ENCODE measurements around the gene TPSG1. TPM values are rescaled to one million over a fixed set of nuclear protein-coding genes. Genes with fewer than 3 reads are reported as not detected.

TPSG1 gene
- total and polyA plus RNA-seq, 2 experiments from 2014 or later = 0.77 TPM; not detected in 1

DNA sequence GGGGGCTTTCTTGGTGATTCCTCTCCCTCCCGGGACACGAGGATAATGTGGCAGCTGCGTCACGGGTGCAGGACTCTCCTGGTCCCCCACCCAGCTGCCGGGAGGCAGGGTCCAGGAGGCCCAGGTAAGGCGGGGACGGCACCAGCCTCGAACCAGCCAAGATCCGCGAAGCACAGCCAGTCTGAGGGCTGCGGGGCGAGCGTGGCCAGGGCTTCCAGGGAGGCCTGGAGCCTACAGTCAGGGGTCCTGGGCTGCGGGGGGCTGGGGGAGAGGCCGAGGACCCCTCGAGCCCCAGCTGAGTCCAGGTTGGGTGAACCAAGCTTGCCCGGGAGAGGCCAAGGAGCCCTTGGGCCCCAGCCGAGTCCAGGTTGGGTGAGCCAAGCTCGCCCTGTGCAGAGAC, 40.8 kb upstream of the TPSG1 start:
- peaks cover 26% of the 10 kb centered on the region for H3K27me3 ChIP-seq

DNA sequence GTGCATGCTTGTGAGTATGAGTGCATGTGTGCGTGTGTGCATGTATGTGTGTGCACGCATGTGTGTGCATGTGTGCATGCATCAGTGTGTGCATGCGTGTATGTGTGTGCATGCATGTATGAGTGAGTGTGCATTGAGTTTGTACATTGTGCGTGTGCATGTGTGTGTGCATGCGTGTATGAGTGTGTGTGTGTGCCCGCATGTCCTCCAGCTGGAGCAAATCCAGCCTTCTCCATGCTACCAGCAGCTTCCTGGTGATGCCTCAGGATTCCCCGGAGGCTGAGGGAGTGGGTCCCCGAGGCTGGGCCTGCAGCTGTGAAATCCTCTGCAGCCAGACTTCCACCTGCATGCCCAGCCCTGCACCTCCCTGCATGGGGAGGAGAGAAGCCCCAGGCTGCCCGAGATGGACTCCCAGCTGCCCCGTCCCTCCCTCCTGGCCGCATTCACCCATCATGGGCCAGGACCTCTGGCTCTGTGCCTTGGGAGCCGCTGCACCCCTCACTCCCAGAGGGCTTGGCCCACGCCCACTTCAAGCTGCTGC, 40.1 kb upstream of the TPSG1 start:
- no peak for DNase-seq (ENCODE audit: low read depth in 1 of 2, low spot score in 1 of 2)
- TF ChIP-seq, protein P1, sequence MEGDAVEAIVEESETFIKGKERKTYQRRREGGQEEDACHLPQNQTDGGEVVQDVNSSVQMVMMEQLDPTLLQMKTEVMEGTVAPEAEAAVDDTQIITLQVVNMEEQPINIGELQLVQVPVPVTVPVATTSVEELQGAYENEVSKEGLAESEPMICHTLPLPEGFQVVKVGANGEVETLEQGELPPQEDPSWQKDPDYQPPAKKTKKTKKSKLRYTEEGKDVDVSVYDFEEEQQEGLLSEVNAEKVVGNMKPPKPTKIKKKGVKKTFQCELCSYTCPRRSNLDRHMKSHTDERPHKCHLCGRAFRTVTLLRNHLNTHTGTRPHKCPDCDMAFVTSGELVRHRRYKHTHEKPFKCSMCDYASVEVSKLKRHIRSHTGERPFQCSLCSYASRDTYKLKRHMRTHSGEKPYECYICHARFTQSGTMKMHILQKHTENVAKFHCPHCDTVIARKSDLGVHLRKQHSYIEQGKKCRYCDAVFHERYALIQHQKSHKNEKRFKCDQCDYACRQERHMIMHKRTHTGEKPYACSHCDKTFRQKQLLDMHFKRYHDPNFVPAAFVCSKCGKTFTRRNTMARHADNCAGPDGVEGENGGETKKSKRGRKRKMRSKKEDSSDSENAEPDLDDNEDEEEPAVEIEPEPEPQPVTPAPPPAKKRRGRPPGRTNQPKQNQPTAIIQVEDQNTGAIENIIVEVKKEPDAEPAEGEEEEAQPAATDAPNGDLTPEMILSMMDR (IDR thresholded peaks at IDR 0.05; ENCODE audit: low read depth, low read length) = no peak
- Histone ChIP-seq H3K36me3 (no peaks in the 10 kb centered on the region), H3K9me3 (ENCODE audit: low read depth) (no peaks in the 10 kb centered on the region), H3K27me3 (peaks cover 33% of the 10 kb centered on the region), H3K27ac (no peak overlapping the region), H3K4me1 (ENCODE audit: low read depth) (no peaks in the 10 kb centered on the region), H3K4me3 (no peak overlapping the region)

More for the DNA sequence above, 40.8 kb upstream of the TPSG1 start:
- DNase-seq (ENCODE audit: low read depth in 1 of 2, low spot score in 1 of 2) = no peak
- Histone ChIP-seq H3K27ac (no peak overlapping the region), H3K4me1 (ENCODE audit: low read depth) (no peaks in the 10 kb centered on the region), H3K4me3 (no peak overlapping the region), H3K36me3 (no peaks in the 10 kb centered on the region), H3K9me3 (ENCODE audit: low read depth) (no peaks in the 10 kb centered on the region)
- TF ChIP-seq, protein P1 (IDR thresholded peaks at IDR 0.05; ENCODE audit: low read depth, low read length) = no peak

DNA sequence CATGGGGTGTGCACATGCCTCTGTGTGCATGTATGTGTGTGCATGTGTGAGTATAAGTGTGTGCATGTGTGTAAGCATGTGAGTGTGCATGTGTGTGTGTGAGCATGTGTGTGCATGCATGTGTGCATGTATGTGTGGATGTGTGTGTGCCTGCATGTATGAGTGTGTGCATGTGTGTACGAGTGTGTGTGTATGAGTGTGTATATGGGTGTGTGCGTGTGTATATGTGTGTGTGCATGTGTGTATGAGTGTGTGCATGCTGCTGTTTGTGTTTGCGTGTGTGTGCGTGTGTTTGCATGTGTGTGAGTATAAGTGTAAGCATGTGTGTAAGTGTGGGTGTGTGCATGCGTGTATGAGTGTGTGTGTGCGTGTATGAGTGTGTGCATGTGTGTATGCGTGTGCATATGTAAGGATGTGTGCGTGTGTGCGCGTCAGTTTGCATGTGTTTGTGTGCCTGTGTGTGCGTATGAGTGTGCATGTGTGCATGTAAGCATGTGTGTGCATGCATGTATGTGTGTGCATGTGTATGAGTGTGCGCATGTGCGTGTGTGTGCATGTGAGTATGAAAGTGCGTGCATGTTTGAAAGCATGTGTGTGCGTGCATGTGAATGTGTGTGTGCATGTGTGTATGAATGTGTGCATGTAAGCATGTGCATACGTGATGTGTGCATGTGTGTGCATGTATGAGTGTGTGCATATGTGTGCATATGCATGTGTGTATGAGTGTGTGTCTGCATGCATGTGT, 39.4 kb upstream of the TPSG1 start:
- Histone ChIP-seq H3K27me3 (peaks cover 39% of the 10 kb centered on the region), H3K4me1 (ENCODE audit: low read depth) (no peaks in the 10 kb centered on the region), H3K27ac (no peak overlapping the region), H3K36me3 (no peaks in the 10 kb centered on the region), H3K4me3 (no peak overlapping the region), H3K9me3 (ENCODE audit: low read depth) (no peaks in the 10 kb centered on the region)
- TF ChIP-seq, protein P1 (IDR thresholded peaks at IDR 0.05; ENCODE audit: low read depth, low read length) = no peak
- no peak for DNase-seq (ENCODE audit: low read depth in 1 of 2, low spot score in 1 of 2)

DNA sequence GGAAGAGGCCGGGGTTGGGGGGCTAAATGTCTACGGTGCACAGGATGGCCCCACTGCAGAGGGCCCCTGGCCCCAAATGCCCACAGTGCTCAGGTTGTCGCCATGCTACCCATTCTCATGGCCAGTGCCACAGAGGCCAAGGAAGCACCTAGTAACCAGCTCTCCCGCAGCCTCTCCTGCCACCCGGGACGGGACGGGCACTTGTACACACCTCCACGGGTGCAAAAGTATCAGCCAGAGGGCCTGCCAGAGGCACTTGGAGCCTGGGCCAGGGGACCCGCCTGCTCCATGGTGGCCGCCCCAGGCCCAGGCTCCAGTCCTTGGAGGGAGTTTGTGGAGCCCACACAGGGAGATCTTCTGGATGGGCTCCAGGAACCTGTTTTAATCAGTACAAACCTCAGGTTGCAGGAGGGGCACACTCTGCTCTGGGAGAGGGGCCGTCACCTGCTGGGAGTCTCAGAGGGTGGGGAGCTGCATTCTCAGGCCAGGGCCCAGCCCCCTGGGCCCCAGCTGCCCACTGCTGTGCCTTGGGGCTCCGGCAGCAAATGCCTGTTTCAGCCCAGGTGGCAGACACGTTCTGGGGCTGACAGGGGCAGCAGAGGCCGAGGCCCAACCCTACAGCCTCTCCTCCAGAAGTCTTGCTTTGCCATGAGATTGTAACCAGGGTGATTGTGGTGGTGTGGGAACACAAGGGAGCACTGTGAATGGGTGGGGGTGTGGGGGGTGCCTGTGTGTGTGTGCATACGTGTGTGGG, 38.7 kb upstream of the TPSG1 start:
- no peak overlapping the region for H3K27ac ChIP-seq
- peaks cover 47% of the 10 kb centered on the region for H3K27me3 ChIP-seq
- H3K4me1 ChIP-seq (ENCODE audit: low read depth) = peaks cover 4% of the 10 kb centered on the region
- H3K9me3 ChIP-seq (ENCODE audit: low read depth) = no peaks in the 10 kb centered on the region
- no peaks in the 10 kb centered on the region for H3K36me3 ChIP-seq
- TF ChIP-seq, protein P1 (IDR thresholded peaks at IDR 0.05; ENCODE audit: low read depth, low read length) = no peak
- no peak overlapping the region for H3K4me3 ChIP-seq
- no peak for DNase-seq (ENCODE audit: low read depth in 1 of 2, low spot score in 1 of 2)

DNA sequence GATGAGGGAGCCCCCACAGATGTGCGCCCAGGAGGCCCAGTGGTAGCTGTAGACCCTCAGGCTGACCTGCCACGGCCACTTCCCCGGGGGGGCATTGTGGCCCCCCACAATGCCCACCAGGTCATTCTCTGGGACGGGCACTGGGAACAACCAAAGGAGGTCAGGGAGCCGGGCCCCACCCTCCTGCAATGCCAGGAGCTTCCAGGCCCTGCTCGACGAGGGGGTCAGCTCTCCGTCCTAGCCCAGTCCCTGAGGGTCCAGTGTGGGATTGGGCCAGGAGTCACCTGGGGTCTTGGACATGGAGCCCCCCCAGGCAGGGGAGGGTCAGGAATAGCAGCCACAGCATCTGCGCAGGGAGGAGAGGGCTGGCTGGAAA, 37.8 kb upstream of the TPSG1 start:
- H3K36me3 ChIP-seq = no peaks in the 10 kb centered on the region
- H3K27me3 ChIP-seq = peaks cover 51% of the 10 kb centered on the region
- no peak overlapping the region for H3K4me3 ChIP-seq
- no peaks in the 10 kb centered on the region for H3K9me3 ChIP-seq (ENCODE audit: low read depth)
- no peak for DNase-seq (ENCODE audit: low read depth in 1 of 2, low spot score in 1 of 2)
- TF ChIP-seq, protein P1 (IDR thresholded peaks at IDR 0.05; ENCODE audit: low read depth, low read length) = no peak
- peaks cover 4% of the 10 kb centered on the region for H3K4me1 ChIP-seq (ENCODE audit: low read depth)
- H3K27ac ChIP-seq = no peak overlapping the region
